Hindlimb muscle (tissue), 1 donor: ENCODE results near the gene AK5. TPM values are rescaled to one million over a fixed set of nuclear protein-coding genes. Genes with fewer than 3 reads are reported as not detected.
"Not testable (repeated sequence)": the region's sequence is repeated elsewhere in the genome, so short reads cannot be mapped to it uniquely, and the experiment has no call there.

Source experiments
- DNase-seq: peaks from one replicate; pipeline ENCODE4 v3.0.0-alpha.2; 2013
- polyA plus RNA-seq: library from polyadenylated mRNA; unstranded; fragments of 120-200 nt; gene quantifications from one replicate; pipeline ENCODE4 v1.2.1, GENCODE V29; 2013; ENCODE audit not compliant: insufficient read length

Gene AK5
- polyA plus RNA-seq, 1 donor, result 6.6 TPM

- DNase-seq, result no peak
Observed at GRCh38 chr1:77288275-77288674, 6.5 kb downstream of the AK5 start.

GRCh38 chr1:77290576-77290975 lies 8.8 kb downstream of the AK5 start:
- DNase-seq, result no peak

DNA sequence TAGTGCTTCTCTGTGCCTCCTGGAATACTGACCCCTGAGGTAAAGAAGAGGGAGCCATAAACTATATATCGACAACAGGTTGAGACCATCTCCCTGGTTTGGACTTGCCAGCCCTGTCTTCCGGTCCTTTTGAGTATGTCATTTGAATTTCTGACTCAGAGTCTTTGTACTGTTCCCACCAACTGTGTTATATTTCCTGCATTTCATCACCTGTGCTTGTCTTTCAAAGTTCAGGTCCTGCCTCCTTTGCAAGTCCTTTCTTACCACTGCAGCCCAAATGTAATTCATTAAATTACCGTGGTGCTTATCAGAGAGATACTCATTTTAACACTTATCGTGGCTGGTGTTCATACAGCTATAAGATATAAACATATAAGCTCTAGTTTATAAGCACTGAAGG lies 10.7 kb downstream of the AK5 start:
- DNase-seq, result no peak

- DNase-seq, result no peak
Observed at GRCh38 chr1:77300566-77300965, 18.7 kb downstream of the AK5 start.

GRCh38 chr1:77303387-77303786 lies 21.6 kb downstream of the AK5 start:
- DNase-seq, result no peak

DNA sequence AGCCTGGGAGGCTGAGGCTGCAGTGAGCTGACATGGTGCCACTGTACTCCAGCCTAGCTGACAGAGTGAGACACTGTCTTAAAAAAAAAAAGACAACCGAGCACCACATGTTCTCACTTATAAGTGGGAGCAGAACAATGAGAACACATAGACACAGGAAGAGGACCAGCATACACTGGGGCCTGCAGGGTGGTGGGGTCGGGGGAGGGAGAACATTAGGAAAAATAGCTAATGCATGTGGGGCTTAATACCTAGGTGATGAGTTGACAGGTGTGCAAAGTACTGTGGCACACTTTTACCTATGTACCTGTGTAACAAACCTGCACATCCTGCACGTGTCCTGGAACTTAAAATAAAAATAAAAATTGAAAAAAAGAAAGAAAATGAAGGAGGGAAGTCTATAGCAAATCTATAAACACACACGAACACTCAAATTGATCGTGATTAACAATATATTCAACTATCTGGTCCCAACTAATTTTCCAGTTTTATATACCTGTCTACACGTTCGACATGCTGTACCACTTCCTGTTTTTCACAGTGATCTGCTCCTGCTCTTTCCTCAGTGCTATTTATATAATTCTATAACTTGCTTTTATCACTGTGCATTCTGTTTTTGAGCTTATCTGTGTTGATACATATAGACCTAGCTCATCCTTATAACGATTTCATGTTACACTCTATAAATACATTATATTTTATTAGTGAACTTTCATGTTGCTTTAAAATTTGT lies 27.2 kb downstream of the AK5 start:
- DNase-seq, result no peak

- no peak for DNase-seq
Observed at GRCh38 chr1:77310924-77311323, 29.1 kb downstream of the AK5 start.

GRCh38 chr1:77312364-77312763 lies 30.5 kb downstream of the AK5 start:
- not testable (repeated sequence) for DNase-seq

DNA sequence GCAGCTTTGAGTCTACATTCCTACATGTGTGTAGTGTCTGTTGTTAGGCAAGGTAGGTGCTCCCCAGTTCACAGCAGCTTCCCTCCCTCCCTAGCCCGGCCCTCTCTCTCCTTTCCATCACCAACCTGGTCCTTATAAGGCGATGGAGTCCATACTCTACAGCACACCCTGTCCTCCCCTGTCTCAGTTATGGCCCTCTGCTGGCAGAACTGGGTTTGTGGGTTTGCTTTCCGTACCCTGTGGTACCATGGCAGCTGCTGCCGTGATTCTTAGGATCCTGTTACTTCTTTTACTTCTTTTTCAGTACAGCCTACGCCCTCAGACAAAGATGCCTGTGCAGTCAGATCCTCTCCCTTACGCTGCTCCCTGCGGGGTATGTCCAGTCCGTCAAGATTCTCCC lies 31.7 kb downstream of the AK5 start:
- DNase-seq, result no peak

GRCh38 chr1:77316006-77316405 lies 34.2 kb downstream of the AK5 start:
- DNase-seq, result no peak

GRCh38 chr1:77316966-77317365 lies 35.1 kb downstream of the AK5 start:
- DNase-seq, result no peak

DNA sequence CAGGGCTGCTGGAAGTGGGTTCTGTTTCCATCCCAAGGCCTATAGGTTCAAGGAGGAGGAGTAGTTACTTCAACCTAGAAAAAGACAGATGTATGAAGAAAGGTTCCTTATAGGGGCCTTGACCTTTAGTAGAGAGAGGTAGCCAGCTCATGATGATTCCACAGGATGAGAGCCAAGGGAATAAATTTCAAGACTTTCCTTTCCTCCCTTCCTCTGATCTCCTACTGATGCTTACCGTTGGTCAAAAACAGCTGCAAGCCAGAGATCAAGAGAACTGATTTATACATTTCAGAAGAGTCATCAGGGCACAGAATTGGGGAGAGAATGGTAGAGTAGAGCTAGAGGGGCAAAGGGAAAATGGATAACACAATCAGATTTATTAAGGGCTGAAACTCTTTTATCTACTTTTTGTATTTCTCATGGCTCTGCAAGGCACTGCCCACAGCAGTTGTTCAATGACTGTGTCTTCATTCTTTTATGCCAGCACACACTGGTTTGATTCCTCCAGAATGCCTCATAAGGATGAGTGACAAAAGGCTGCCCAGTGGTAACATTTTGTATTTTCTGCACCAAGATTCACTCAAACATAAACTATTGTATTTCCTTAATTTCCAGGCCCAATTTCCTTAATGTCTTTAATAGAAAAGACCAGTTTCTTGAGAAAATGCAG lies 37.4 kb downstream of the AK5 start:
- DNase-seq, result no peak

DNA sequence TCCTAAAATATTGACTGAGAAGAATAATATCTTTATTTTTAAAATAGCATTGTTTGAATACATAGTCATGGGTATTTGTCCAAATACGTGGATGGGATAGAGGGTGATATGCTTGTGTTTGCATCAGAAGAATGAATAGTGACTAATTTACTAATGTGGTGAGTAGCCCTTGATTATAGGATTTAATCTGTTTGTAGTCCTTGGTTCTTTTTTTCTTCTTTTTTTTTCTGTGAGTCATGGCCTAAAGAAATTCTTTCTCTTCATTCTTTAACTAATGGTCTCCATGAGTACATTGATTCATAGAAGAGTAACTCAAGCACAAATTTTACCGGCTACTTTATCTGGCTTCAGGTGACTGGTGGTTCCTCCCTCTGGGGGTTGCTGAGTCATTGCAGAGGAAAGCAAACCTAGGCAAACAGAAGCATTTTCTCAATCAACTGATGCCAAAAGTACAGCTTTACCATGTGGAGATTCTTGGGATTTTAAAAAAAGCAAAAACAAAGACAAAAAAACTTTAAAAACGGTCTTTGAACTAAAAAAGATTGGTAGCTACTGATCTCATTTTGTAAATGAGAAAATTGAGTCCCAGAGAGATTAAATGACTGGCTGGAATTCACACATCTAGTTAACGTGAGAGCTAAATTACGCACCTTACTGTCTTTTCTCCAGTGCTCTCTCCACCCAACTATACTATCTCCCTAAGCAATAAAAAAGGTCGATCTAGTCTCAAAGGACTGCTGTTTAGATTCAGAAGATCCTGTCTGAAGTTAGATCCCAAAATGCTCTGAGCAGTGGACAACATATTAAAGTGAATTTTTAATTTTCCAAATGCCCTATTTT lies 40.5 kb downstream of the AK5 start:
- DNase-seq, result no peak

DNA sequence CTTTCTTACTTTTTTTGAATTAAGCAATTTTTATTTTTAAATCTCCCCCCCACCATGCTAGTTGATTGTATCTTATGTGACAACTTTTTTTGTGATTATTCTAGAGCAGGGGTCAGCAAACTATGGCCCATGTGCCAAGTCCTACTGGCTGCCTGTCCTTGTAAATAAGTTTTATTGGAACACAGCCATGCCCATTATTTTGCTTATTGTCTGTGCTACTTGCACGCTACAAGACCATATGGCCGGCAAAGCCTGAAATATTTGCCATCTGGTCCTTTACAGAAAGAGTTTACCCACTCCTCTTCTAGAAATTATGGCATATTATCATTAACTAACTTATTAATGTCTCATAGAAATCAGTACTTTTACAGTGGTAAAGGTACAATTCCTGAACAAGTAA lies 51.7 kb downstream of the AK5 start:
- DNase-seq, result no peak

- DNase-seq, result peak; percentile 7
Observed at GRCh38 chr1:77336729-77337128, 54.9 kb downstream of the AK5 start.

DNA sequence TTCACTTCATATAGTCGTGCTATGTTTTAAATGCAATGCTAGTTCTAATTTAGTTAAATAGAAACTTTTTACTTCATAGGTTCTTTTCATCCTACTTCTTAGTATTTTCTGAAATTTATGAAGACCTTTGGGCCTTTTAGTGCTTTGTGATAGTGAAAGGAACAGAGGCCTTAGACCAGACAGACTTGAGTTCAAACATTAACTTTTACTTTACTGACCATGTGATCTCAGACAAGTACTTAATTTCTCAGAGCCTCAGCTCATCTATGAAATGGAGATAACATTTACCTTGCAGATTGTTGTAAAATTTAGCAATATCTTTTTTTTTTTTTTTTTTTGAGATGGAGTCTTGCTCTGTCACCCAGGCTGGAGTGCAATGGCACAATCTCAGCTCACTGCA lies 57.5 kb downstream of the AK5 start:
- no peak for DNase-seq

DNA sequence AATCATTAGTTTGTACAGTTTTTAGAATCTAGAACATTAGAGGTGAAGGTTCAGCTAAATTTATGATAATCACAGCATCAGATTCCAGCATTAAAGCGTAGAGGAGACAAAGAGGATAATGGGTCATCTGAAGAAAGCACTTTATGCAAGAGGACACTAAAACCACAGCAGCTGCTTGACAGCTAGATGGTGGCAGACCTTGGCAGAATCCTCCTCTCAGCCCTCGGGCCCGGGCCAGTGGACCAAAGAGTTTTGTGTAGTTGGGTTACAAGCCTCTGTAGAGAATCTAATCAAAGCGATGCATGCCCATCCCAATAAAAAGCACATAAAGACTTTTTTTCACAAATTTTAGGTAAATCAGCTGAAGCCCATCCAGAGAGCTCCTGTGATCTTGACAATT lies 59.4 kb downstream of the AK5 start:
- no peak for DNase-seq

GRCh38 chr1:77342745-77343144 lies 60.9 kb downstream of the AK5 start:
- no peak for DNase-seq

DNA sequence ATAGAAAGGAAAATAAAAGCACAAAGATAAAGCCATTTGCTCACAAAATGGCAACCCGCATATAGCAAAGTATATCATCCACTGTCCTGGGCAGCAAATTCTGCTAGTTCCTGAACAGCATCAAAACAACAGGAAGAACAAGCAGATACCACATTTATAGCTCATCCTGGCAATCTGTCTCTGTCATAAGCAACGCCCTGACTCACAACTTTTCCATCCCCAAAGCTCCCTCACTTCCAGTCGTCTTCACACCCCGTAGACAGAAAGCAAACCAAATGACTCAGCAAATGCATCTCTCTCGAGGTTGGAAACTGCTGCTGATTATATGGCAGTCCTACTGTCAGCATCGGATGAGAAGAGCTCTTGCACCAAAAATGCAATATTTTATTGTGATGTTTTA lies 65.8 kb downstream of the AK5 start:
- no peak for DNase-seq

GRCh38 chr1:77348549-77348948 lies 66.7 kb downstream of the AK5 start:
- no peak for DNase-seq

- no peak for DNase-seq
Observed at GRCh38 chr1:77349275-77349674, 67.5 kb downstream of the AK5 start.

DNA sequence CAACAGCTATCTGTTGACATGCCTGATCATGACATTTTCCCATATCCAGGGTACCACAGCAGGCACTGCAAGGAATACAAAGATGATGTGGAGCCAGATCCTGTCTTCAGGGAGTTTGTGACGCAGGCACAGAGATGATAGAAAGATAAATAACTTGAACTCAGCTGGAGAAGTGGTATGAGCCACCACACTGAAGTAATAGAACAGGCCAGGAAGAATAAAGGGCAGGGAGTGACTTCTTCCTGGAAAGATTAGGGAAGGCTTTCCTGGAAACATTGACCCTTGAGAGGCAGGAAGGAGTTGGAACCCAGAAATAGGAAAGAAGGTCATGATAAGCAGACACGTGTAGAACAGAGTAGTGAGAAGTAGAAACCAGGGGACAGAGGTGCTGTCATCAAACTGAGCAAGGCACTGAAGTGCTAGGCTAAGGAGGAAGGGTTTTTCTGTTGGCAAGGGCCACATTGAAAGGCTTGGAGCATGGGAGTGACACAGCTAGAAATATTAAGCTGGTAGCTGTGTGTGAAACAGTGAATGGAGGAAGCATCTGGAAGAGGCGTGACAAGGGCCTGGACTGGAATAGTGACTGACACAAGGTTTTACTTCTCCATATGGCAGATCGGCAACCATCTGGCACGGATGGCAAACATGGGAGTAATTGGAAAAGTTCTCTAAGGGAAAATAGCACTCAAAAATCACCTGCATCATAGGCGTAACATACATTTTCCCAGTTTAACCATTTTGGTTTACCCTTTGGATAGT lies 68.4 kb downstream of the AK5 start:
- DNase-seq, result no peak

- no peak for DNase-seq
Observed at GRCh38 chr1:77354536-77354935, 72.7 kb downstream of the AK5 start.
